Stimulated activated CD4-positive, alpha-beta T cell treated with anti-CD3 and anti-CD28 coated beads, Interleukin-2, amount 100 ng/mL, for 4 hours (primary cell): Measurements from ENCODE around the gene FRA10AC1.
"Not testable (repeated sequence)": the region's sequence is repeated elsewhere in the genome, so short reads cannot be mapped to it uniquely, and the experiment has no call there.

Source experiments
- DNase-seq: peaks from one replicate; pipeline ENCODE4 v3.0.0-alpha.2; 2020; ENCODE audit warnings: low read depth

The FRA10AC1 gene

GRCh38 chr10:93703066-93703465, 674 bp upstream of the FRA10AC1 start:
- no peak for DNase-seq

- DNase-seq = no peak
These were observed 554 bp downstream of the FRA10AC1 start for GRCh38 chr10:93701866-93702209.

- no peak for DNase-seq
These were observed 5.2 kb downstream of the FRA10AC1 start for GRCh38 chr10:93697207-93697606.

GRCh38 chr10:93696582-93696981, 5.8 kb downstream of the FRA10AC1 start:
- not testable (repeated sequence) for DNase-seq

GRCh38 chr10:93695740-93696139, 6.7 kb downstream of the FRA10AC1 start:
- DNase-seq = no peak

GRCh38 chr10:93687737-93688136, 14.7 kb downstream of the FRA10AC1 start:
- no peak for DNase-seq

GRCh38 chr10:93680412-93681047, 21.9 kb downstream of the FRA10AC1 start:
- no peak for DNase-seq

- DNase-seq = no peak
These were observed 23.4 kb downstream of the FRA10AC1 start for GRCh38 chr10:93678805-93679587.

GRCh38 chr10:93678386-93678785, 24.0 kb downstream of the FRA10AC1 start:
- no peak for DNase-seq

- DNase-seq = no peak
These were observed 28.6 kb downstream of the FRA10AC1 start for GRCh38 chr10:93673791-93674190.

GRCh38 chr10:93672890-93673289, 29.5 kb downstream of the FRA10AC1 start:
- no peak for DNase-seq

- DNase-seq = no peak
These were observed 30.2 kb downstream of the FRA10AC1 start for GRCh38 chr10:93672022-93672678.

- no peak for DNase-seq
These were observed 31.4 kb downstream of the FRA10AC1 start for GRCh38 chr10:93671042-93671441.

GRCh38 chr10:93670372-93670771, 32.0 kb downstream of the FRA10AC1 start:
- DNase-seq = no peak

GRCh38 chr10:93667795-93668194, 34.6 kb downstream of the FRA10AC1 start:
- DNase-seq = no peak

- DNase-seq = no peak
These were observed 36.4 kb downstream of the FRA10AC1 start for GRCh38 chr10:93666030-93666429.

GRCh38 chr10:93657757-93658156, 44.6 kb downstream of the FRA10AC1 start:
- no peak for DNase-seq

- no peak for DNase-seq
These were observed 46.2 kb downstream of the FRA10AC1 start for GRCh38 chr10:93656155-93656554.

- no peak for DNase-seq
These were observed 48.2 kb downstream of the FRA10AC1 start for GRCh38 chr10:93654201-93654600.

- no peak for DNase-seq
These were observed 49.5 kb downstream of the FRA10AC1 start for GRCh38 chr10:93652857-93653256.

- no peak for DNase-seq
These were observed 62.6 kb downstream of the FRA10AC1 start for GRCh38 chr10:93639791-93640190.

- DNase-seq = no peak
These were observed 71.5 kb downstream of the FRA10AC1 start for GRCh38 chr10:93630625-93631557.
